NCI-H748 (cell line): ENCODE measurements around the gene CASK.
A peak's percentile ranks its signal among the peaks of the same experiment; 100 is the strongest.

Experiments
- DNase-seq: peaks from one replicate; lab custom pipeline; 2025; ENCODE audit not compliant: unreplicated experiment; lab: John Stamatoyannopoulos, UW

Gene CASK

GRCh38 chrX:41480508-41481260, 442.7 kb downstream of the CASK start:
- DNase-seq: no peak

GRCh38 chrX:41478381-41478911, 444.9 kb downstream of the CASK start:
- peak; percentile 2 for DNase-seq

GRCh38 chrX:41475591-41476241, 447.6 kb downstream of the CASK start:
- peak; percentile 73 for DNase-seq

DNA sequence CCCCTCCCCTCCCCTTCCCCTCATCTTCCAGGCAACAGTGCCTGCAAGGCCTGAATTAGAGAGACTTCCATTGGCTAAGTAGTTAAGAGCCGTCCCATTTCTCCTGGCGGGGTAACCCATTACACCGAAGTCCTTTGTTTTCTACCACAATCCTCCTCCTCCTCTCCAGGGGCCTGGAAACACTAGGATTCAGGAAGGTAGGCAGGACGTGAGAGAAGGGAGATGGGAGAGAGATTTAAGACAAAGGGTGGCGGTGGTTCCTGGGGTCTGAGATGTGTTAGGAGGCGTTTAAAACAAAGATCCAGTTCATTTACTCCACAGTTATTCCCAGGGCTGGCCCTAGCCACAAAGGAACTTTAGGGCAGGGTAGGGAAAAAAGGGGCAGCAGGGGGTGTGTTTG, 448.2 kb downstream of the CASK start:
- peak; percentile 73 for DNase-seq

DNA sequence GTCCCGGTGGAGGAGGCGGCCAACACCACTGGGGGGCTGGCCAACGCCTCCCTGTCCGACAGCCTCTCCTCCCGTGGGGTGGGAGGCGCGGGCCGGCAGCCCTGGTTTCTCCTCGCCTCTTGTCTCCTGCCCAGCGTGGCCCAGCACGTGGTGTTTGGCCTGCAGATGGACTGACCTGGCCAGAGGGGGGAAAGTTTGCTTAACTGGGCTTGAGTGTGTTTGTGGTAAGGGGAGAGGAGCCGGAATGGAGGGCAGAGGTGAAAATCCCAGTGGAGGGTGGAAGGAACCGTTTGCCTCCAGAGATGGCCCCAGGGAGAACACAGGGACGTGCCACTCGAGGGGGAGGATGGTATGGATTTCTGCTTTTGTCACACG, 448.6 kb downstream of the CASK start:
- no peak for DNase-seq

GRCh38 chrX:41473936-41474725, 449.2 kb downstream of the CASK start:
- DNase-seq: no peak

DNA sequence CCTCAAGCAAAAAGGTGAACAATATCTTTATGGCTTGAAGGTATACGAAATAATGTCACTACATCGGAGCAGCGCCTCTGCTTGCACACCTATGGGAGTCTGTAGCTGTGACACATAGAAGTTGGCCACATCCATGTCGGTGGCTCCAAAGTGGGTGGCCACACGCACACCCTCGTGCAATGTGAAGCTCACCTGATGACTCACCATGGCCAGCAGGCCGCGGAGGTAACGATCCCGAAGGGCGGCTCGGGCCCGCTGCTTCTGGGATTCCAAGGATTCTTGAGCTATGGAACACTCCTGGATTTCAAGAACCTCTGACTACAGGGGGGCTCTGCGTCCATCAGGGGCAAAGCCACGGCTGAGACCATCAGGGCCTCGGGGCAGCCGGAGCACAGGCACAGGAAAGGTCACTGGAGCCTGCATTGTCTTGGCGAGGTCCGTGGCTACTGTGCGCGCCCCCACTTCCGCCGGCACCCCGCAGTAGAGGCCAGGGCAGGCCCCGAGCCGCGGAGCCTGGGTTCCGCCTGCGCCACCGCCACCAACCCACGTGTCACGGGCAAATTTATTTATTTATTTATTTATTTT, 451.0 kb downstream of the CASK start:
- DNase-seq: no peak

GRCh38 chrX:41471786-41472185, 451.6 kb downstream of the CASK start:
- DNase-seq: no peak

DNA sequence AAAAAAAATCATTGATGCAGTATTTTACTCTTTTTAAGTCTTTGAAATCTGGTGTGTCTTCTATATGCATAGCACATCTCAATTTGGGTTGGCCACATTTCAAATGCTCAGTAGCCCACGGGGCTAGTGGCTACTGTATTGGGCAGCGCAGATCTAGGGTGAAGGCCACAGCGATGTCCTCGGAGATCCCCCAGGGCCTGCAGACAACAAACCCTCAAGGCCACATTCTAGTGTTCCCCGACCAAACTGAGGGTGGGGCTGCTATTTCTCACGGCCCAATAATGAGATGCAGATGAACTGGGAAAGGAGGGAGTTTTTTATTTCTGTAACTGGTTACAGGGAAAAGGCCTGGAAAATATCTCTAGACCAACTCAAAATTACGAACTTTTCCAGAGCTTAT, 452.6 kb downstream of the CASK start:
- no peak for DNase-seq

- peak; percentile 66 for DNase-seq
These were observed 454.6 kb downstream of the CASK start for GRCh38 chrX:41468647-41469323.
